ENCODE results near the gene USP16. TPM values are rescaled to one million over a fixed set of nuclear protein-coding genes. Genes with fewer than 3 reads are reported as not detected.

Gene USP16
- total RNA-seq, 1 experiment from 2014 or later, result 30.6 TPM

DNA sequence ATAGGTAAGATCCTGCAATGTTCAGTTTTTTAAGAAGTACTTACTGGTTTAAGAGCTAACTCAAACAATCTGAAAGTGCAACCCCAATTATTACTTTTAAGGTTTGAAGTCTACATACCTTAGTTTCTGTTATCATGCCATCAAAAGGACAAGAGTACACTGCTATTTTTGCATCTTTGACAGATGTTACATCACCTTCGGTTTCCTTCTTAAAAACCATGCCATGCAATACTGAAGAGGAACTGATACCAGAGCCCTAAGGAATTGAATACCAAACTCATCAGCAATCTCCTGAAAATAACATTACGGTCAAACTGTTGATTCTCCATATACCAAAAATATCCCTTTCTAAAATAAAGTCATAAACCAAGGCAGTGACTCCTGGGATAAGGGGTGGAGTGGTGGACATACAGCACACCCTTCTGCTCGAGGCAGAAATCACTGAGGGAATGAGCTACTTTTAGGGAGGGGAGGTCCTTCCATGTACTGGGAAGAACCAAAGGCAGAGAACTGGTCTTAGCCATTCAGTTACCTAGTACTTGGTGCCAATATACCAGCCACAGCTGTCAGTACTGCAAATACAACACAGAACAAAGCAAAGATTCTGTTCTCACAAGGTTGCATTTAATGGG is 40.5 kb downstream of the USP16 start:
- Histone ChIP-seq H3K4me2 (ENCODE audit: insufficient read depth, insufficient read length, low read length) (no peak overlapping the region), H3K4ac (ENCODE audit: low read depth, low read length) (no peak overlapping the region), H2BK5ac (ENCODE audit: insufficient read length, low read length) (no peak overlapping the region), H3K79me2 (ENCODE audit: insufficient read depth, low read length) (no peaks in the 10 kb centered on the region), H4K8ac (replicated peaks; ENCODE audit: insufficient read length, low read depth, low read length) (no peak overlapping the region), H3K79me1 (ENCODE audit: insufficient read depth, low read depth, low read length, poor library complexity, severe bottlenecking) (no peaks in the 10 kb centered on the region), H2BK15ac (ENCODE audit: low read depth, low read length) (no peak overlapping the region), H3T11ph (ENCODE audit: low read length) (no peak overlapping the region), H4K5ac (ENCODE audit: insufficient read length, low read depth, low read length) (no peak overlapping the region), H2AFZ (ENCODE audit: low read length) (no peak overlapping the region), H2BK120ac (ENCODE audit: low read depth, low read length, poor library complexity, severe bottlenecking) (no peak overlapping the region), H2BK12ac (ENCODE audit: insufficient read length, low read depth, low read length) (no peak overlapping the region), H3K27ac (ENCODE audit: insufficient read length, low read depth, low read length) (no peak overlapping the region), H4K20me1 (ENCODE audit: control insufficient read depth, insufficient read depth, insufficient read length) (no peaks in the 10 kb centered on the region), H3K56ac (ENCODE audit: insufficient read length, low read depth, low read length) (no peak overlapping the region), H3K27me3 (ENCODE audit: insufficient read depth, low read length) (no peaks in the 10 kb centered on the region), H3K23me2 (ENCODE audit: insufficient read length, low read depth, low read length, poor library complexity, severe bottlenecking) (no peaks in the 10 kb centered on the region), H3K23ac (ENCODE audit: insufficient read length, low read depth, low read length) (no peak overlapping the region), H2BK20ac (ENCODE audit: low read depth, low read length, poor library complexity, severe bottlenecking) (no peak overlapping the region), H2AK5ac (ENCODE audit: insufficient read length, low read length) (no peak overlapping the region), H3K18ac (ENCODE audit: insufficient read length, low read depth, low read length) (no peak overlapping the region), H3K14ac (ENCODE audit: insufficient read depth, low read length) (no peak overlapping the region), H3K9ac (ENCODE audit: extremely low read depth, insufficient read length, low read length) (no peak overlapping the region), H3K4me1 (ENCODE audit: insufficient read depth, low read length) (no peaks in the 10 kb centered on the region), H3K9me3 (ENCODE audit: control insufficient read depth, low read depth, low read length) (no peaks in the 10 kb centered on the region), H4K91ac (ENCODE audit: insufficient read length, low read depth, low read length) (no peak overlapping the region)
- H3K4me3 Mint-ChIP-seq, result no peak overlapping the region
- WGBS (ENCODE audit: extremely low coverage, insufficient read length, low lambda C conversion rate), result no CpG with 5 or more reads among the region's 3 CpGs
- H3K27ac Mint-ChIP-seq, result no peak overlapping the region
- no peaks in the 10 kb centered on the region for H3K27me3 Mint-ChIP-seq (ENCODE audit: low read depth)
- no peaks in the 10 kb centered on the region for H3K4me1 Mint-ChIP-seq
- no peak for DNase-seq
- TF ChIP-seq, protein P1, sequence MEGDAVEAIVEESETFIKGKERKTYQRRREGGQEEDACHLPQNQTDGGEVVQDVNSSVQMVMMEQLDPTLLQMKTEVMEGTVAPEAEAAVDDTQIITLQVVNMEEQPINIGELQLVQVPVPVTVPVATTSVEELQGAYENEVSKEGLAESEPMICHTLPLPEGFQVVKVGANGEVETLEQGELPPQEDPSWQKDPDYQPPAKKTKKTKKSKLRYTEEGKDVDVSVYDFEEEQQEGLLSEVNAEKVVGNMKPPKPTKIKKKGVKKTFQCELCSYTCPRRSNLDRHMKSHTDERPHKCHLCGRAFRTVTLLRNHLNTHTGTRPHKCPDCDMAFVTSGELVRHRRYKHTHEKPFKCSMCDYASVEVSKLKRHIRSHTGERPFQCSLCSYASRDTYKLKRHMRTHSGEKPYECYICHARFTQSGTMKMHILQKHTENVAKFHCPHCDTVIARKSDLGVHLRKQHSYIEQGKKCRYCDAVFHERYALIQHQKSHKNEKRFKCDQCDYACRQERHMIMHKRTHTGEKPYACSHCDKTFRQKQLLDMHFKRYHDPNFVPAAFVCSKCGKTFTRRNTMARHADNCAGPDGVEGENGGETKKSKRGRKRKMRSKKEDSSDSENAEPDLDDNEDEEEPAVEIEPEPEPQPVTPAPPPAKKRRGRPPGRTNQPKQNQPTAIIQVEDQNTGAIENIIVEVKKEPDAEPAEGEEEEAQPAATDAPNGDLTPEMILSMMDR (conservative IDR thresholded peaks at IDR 0.05), result no peak
- H3K9me3 Mint-ChIP-seq, result no peaks in the 10 kb centered on the region
- peaks cover 60 to 91% (median 91%) of the 10 kb centered on the region in 3 experiments; a peak in 6 of 7 replicates for H3K36me3 Mint-ChIP-seq (ENCODE audit: insufficient read depth in 1 of 3, low read depth in 3 of 3)
